Amygdala (tissue), 56 donors: ENCODE results near the gene PGC.

Source experiments
- DNase-seq, 56 donors: peaks; one replicate each; lab custom pipeline; 2025; lab: John Stamatoyannopoulos, UW

Gene PGC

GRCh38 chr6:41732591-41733359, 14.4 kb downstream of the PGC start:
- peak in 17 of 56 donors; percentile 26 to 58 (median 44) for DNase-seq

GRCh38 chr6:41732149-41732548, 15.0 kb downstream of the PGC start:
- no peak for DNase-seq

GRCh38 chr6:41731561-41732086, 15.6 kb downstream of the PGC start:
- no peak for DNase-seq

GRCh38 chr6:41730531-41731436, 16.4 kb downstream of the PGC start:
- DNase-seq, result peak in 2 of 56 donors; percentile 14 to 20

- DNase-seq, result no peak
These were observed 17.6 kb downstream of the PGC start for GRCh38 chr6:41729624-41730023.

- no peak for DNase-seq
These were observed 18.2 kb downstream of the PGC start for GRCh38 chr6:41728954-41729353.

- peak in 31 of 56 donors; percentile 13 to 72 (median 42) for DNase-seq
These were observed 18.9 kb downstream of the PGC start for GRCh38 chr6:41728073-41728936.

- DNase-seq, result no peak
These were observed 19.5 kb downstream of the PGC start for GRCh38 chr6:41727705-41728072.

- DNase-seq, result no peak
These were observed 20.3 kb downstream of the PGC start for GRCh38 chr6:41726876-41727275.

GRCh38 chr6:41724586-41725501, 22.4 kb downstream of the PGC start:
- no peak for DNase-seq

GRCh38 chr6:41724228-41724580, 23.0 kb downstream of the PGC start:
- DNase-seq, result no peak

GRCh38 chr6:41723530-41724227, 23.5 kb downstream of the PGC start:
- DNase-seq, result peak in 29 of 56 donors; percentile 19 to 72 (median 32)

GRCh38 chr6:41722969-41723529, 24.1 kb downstream of the PGC start:
- no peak for DNase-seq

- DNase-seq, result no peak
These were observed 25.8 kb downstream of the PGC start for GRCh38 chr6:41721414-41721813.

- DNase-seq, result no peak
These were observed 26.4 kb downstream of the PGC start for GRCh38 chr6:41720783-41721182.

- DNase-seq, result no peak
These were observed 27.0 kb downstream of the PGC start for GRCh38 chr6:41720262-41720620.

- no peak for DNase-seq
These were observed 27.5 kb downstream of the PGC start for GRCh38 chr6:41719436-41720261.

- DNase-seq, result no peak
These were observed 28.4 kb downstream of the PGC start for GRCh38 chr6:41718828-41719227.
